Middle frontal gyrus (tissue), 1 donor: ENCODE data around the gene KRTAP5-2.
"Not testable (repeated sequence)": the region's sequence is repeated elsewhere in the genome, so short reads cannot be mapped to it uniquely, and the experiment has no call there.

Experiments
- DNase-seq: peaks from one replicate; pipeline ENCODE4 v3.0.0-alpha.2; 2015; ENCODE audit warnings: low spot score; ENCODE audit errors: extremely low spot score

KRTAP5-2 gene

DNA sequence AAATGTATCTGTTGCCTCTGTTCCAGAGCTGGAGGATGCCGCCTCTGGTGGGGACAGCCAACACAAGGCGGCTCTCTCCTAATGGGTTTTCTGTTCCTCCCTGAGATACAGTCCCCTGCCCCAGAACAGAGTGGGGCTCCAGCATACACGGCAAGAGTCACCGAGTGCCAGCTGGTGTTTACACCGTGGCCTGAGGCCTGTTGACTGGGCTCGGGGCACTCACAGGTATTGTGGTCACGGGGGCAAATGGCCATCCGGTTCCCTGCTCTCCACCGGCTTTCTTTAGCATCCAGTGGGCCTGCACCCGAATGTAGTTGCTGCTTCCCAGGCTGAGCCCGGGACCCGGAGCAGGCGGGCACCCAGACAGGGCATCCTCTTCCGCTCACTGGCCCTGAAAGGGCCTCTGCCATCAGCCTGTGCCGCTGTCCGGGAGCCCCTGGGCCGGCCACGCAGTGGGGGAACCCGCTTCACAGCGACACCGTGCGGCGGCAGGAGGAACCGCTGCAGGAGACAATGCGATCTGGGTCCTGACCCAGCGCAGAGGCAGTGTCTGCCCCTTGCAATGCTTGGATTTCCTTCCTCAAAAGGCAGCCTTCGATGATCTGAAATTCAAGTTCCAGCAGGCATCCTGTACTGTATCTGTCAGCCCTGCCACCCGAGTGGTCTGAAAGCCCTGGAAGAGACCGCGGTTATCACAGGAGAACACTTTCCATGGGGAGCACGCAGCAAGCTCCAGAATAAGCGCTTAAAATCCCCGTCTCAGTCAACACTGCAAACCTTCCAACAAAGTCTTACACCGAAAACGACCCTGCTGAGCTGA lies 30.6 kb upstream of the KRTAP5-2 start:
- DNase-seq, result no peak

DNA sequence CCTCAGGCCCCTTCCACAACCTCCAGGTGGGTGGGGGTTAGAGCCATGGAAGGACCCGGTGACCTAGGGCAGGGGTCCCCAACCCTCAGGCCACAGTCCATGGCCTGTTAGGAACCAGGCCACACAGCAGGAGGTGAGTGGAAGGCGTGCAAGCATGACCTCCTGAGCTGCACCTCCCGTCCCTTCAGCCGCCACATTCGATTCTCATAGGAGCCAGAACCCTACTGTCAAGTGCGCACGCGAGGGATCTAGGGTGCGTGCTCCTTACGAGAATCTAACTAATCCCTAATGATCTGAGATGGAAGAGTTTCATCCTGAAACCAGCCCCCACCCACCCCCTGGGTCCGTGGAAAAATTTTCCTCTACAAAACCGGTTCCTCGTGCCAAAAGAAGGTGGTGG lies 27.4 kb upstream of the KRTAP5-2 start:
- DNase-seq, result no peak

DNA sequence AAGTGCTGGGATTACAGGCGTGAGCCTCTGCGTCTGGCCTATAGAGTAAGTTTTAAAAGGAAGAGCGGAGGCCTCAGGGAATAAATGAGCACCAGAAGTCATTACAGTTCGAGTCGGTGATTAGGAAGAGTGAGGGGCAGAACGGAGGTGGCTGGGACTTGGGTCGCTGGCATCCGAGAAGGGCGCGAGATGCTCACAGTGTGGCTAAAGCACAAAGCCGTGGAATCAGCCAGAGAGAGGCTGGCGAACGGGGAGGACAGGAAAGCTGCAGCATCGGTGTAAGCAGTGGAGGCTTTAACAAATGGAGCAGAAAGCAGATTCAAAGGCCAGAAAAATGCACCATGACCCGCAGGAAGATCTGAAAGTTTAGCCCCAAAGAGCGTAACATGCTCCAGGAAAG lies 26.5 kb upstream of the KRTAP5-2 start:
- no peak for DNase-seq

DNA sequence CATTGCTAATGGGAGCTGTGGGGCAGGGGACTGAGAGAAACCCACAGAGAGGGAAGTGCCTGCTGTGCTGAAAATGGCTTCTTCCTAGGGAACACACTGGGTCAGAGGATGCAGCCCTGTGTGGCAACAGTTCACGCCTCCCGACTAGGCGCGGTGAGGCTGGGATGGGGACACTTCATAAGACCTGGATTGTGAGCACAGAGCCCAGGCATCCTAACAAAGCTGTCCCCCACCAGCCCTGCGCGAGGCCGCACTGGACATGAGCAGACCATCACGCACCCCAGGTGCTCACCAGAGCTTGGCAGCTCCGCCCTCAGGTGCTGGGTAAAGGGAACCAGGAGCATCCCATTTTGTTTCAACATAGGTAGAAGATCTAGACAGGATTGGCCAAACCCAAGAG lies 25.6 kb upstream of the KRTAP5-2 start:
- no peak for DNase-seq

DNA sequence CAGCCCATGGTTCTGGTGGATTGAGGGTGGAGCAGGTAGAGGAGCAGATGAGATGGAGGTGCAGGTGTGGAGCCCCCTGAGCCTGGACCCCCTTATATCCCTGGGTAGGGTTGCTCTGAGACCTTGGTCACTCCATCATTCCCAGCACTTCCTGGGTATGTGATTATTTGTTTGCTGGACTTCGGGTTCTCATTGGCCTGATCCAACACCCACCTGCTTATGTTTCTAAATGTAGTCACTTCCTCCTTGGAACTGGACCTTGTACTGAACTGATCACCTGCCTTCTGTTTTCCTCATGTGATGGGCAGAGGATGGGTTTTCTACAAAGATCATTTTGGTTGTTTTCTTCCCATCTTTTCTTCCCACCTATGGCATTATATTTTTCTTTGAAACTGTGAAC lies 24.0 kb upstream of the KRTAP5-2 start, which contains the start of gene KRTAP5-4:
KRTAP5-4 (minus strand) TSS at position 53 of the 400 bp plus-strand sequence; CDS start at position 8, 45 bp downstream.
- no peak for DNase-seq

DNA sequence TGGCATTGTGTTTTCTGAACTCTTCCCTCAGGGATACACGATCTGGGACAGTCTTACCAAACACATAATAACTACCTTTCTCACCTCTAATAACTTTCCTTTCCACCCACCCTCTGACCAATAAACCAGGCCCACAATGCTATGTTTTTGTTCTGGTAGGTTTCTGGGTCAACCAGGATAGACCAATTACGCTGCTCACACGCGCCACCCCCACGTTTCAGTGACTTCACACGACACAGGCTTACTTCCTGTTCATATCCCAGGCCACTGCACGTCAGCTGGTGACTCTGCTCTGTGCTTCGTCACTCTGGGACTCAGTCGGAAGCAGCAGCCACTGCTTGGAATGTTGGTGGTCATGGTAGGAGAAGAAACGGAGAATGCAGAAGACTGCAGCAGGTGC lies 21.4 kb upstream of the KRTAP5-2 start:
- no peak for DNase-seq

DNA sequence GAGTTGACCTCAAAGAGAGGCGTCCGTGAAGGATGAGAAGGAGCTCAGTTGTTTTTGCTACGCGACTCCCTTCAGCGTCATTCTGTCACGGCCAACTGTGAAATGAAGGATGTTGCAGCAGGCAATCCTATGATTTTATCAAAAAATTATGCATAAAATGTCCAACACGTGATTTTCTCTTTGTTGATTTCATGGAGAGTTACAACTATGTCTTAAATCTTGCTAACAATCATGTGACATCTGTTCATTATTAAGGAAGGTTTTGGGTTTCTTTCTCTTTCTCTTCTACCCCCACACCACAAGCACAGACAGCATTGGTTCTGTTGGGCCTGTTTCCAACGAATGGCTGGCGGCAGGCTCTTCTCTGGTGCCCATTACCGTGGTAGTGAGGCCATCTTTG lies 20.1 kb upstream of the KRTAP5-2 start:
- no peak for DNase-seq

DNA sequence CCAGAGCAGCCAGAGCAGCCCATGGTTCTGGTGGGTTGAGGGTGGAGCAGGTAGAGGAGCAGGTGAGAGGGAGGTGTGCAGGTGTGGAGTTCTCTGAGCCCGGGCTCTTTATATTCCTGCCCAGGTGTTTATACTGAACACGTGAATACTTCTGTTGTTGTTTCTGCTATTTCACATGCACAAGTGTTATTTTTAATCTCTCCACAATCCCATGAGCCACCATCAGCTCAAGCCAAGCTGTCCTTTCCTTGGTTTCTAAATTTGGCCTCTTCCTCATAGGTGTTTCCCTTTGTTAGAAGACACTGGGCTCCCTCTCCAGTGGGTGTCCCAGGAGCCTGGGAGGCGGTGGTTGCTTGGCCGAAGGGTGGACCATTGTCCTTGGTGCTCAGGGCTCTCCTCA lies 10.3 kb upstream of the KRTAP5-2 start, which contains the start of gene KRTAP5-3:
KRTAP5-3 (minus strand) TSS at position 101 of the 400 bp plus-strand sequence; CDS start at position 23, 78 bp downstream.
- DNase-seq, result no peak

DNA sequence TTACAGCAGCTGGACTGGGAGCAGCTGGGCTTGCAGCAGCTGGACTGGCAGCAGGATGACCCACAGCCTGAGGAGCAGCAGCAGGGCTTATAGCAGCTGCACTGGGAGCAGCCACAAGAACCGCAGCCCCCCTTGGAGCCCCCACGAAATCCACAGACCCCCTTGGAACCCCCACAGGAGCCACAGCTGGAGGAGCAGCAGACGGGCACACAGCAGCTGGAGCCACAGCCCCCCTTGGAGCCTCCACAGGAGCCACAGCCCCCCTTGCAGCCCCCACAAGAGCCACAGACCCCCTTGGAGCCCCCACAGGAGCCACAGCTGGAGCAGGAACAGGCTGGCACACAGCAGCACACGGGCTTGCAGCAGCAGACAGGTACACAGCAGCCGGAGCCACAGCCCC lies 9.8 kb upstream of the KRTAP5-2 start:
- not testable (repeated sequence) for DNase-seq

DNA sequence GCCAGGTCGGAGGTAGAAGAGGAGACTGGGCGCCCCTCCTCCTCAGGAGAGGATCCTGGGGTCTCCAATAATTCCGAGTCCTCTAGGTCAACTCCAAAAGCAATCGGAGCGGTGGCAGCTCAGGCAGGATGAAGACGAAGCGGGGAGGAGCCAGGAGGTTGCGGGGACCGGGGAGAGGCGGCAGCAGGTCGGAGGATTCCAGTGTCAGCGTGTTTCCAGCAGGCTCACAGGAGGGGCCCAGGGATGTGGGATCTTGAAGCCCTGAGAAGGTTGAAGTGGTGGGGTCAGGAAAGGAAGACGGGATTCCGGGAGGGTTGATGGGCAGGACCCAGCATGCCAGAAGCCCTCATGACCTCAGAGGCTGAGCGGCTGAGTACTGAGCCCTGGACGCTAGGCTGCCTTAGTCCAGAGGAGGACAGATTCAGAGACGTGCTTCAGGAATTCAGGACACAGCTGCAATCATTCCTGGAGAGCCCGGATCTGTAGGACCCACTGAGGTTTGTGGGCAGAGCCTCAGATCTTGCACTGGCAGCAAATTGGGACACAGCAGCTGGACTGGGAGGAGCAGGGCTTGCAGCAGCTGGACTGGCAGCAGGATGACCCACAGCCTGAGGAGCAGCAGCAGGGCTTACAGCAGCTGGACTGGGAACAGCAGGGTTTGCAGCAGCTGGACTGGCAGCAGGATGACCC lies 9.2 kb upstream of the KRTAP5-2 start:
- not testable (repeated sequence) for DNase-seq

DNA sequence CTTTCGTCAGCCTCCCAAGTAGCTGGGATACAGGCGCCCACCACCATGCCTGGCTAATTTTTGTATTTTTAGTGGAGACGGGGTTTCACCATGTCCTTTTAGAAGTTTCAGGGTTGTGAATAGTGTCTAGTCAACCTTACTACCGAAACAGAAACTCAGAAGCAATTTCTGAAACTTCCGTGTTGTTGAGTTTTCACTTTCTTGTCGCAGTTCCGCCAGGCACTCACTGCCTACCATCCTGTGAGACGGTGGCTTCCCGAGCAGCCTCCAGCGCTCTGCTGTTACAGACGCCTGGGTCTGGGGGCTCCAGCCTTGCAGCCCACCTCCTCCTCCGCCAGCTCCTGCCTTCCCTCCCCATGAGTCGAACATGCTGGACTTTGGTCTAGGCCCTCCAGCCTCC lies 7.8 kb upstream of the KRTAP5-2 start:
- DNase-seq, result not testable (repeated sequence)

DNA sequence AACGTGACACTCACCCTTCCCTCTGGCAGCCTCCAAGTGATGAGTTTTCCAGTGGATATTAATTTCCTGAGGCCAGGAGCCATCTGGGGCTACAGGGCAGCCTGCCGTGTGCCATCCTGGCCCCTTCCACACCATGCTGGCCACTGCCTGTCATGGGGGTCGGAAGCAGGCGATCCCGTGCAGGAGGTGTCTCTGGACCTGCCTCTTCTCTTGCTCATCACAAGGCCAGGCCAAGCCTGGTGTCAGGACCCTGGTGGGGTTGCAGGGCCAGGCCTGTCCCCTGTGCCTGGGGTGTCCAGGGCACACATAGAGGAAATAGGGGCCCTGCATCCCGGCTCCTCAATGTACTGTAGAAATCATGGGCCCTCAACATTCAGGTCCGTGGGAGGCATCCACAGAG lies 6.6 kb upstream of the KRTAP5-2 start:
- DNase-seq, result no peak

DNA sequence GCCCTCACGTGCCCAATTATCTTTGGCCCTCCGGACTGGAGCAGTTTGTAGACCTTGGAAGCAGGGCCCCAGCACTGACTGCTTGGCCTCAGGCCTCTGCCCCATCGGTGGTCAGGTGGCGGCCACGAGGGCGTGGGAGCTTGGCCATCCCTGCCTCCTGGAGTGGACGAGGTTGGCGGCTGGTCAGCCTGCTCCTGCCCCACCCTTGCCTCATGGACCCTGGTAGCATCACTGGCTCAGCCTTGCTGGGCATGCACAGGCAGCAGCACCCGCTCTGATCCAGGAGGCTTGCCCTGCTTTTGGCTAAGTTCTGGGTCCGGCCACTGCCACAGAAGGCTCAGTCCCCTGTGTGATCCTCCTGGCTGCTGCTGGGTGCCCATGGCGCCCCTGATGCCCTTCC lies 6.1 kb upstream of the KRTAP5-2 start:
- no peak for DNase-seq

DNA sequence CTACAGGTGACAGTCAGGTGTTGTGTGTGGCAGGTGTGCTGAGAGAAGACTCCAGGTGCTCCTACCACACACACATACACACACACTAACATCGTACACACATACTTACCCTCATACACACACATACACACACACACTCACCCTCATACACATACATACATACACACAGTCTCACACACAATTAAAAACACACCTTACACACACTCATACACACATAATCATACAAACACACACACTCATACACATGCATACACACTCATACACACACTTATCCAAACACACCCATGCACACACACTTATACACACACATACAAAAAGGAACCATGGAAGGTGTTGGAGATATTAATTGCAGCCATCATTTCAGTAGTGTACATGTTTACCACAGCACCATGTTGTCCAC lies 5.5 kb upstream of the KRTAP5-2 start:
- no peak for DNase-seq

DNA sequence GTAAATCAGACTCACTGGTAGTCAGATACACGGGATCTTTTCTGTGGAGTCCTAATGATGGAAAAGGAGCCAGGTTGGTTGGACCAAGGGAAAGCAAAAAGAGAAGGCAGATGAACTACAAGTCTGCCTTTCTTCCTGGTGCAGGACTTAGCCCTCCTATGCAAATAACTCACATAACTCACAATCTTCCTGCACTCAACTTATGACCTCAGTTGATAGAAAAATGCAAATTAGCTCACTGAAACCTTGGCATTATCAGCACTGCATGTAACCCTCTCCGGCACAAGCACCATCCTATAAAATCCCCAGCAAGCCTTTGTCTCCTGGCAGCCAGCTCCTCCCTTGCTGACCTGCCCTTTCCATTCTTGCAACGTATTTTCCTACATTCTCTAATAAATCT lies 3.6 kb upstream of the KRTAP5-2 start:
- DNase-seq, result not testable (repeated sequence)

DNA sequence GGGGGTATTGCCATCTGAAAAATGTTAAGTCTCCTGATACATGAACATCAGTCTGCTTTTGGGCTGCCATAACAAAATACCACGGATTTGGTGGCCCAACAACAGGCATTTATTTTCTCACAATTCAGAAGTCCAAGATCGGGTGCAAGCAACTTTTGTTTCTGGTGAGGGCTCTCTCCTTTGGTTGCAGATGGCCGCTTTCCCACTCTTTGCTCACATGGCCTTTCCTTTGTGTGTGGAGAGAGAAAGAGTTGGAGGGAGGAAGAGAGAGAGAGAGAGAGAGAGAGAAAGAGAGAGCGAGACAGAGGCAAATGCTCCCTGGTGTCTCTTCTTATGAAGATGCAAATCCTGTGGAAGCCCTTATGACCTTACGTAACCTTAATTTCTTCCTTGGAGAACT lies 2.5 kb upstream of the KRTAP5-2 start:
- DNase-seq, result no peak

DNA sequence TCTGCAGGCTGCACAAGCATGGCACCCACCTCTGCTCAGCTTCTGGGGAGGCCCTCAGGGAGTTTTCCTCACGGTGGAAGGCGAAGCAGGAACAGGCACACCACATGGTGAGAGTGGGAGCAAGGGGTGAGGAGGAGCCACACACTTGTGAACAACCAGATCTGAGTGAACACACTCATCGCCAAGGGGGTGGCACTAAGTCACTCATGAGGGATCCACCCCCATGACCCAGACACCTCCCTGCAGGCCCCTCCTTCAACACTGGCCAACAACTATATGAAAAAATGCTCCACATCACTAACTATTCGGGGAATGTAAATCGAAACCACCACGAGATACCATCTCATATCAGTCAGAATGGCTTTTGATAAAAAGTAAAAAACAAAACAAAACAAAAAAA lies 722 bp upstream of the KRTAP5-2 start:
- DNase-seq, result no peak

DNA sequence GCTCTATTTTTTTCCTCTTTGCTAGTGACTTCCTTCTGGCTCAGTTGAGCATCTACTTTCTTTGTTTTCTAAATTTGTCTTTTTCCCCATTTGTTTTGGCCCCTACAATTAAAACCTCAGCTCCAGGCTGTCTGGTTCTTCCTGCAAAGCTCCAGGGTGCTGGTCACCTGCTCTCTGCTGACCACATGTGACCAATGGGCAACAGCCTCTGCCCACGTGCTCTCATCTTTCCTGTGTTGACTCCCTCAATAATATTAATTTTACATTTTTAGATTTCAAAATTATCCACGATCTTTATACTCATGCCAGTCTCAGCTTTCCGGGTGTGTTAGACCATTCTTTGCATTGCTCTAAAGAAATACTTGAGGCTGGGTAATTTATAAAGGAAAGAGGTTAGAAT lies 312 bp upstream of the KRTAP5-2 start:
- DNase-seq, result not testable (repeated sequence)

DNA sequence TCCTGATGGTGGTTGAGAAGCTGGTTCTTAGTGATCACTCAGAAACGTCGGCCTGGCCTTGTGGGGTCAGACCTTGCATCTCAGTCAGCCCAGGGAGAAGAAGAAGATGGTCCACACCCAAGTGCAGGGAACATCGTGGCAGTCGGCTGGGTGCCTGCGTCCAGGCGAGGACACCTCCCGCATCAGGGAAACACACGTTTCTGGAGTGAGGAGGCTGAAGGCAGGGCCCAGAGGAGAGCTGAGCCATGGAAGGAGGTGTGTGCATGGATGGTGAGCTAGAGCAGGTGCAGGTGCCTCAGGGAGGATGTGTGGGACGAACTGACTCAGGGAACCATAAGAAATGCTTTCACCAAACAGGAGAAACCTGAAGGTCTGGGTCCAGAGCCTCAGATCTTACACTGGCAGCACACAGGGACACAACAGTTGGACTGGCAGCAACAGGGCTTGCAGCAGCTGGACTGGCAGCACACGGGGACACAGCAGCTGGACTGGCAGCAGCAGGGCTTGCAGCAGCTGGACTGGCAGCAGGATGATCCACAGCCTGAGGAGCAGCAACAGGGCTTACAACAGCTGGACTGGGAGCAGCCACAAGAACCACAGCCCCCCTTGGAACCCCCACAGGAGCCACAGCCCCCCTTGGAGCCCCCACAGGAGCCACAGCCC lies 632 bp downstream of the KRTAP5-2 start:
- DNase-seq, result no peak

DNA sequence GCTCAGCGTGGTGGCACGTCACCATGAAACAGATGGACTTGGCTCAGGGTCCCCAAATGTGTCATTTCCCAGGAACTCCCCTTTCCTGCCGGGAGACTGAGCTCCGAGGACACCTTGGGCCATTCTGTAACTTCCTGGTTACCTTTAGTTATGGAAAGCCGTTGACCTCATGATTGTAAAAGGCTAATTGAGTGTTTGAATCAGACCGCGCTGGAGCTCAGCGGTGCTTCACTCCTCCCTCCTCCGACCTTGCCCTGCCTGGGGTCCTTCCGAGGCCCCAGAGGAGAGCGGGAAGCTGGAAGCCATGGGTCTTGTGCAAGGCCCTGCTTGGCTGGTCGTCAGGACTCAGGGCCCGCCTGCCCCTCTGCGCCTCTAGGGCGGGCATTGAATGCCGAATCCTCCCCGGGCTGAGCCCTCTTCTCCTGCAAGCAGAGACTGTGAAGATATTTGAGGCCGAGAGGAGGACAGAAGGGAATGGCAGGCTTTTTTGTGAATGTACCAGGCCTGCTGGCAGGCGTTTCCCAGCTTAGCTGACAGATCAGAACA lies 1.4 kb downstream of the KRTAP5-2 start:
- DNase-seq, result not testable (repeated sequence)

DNA sequence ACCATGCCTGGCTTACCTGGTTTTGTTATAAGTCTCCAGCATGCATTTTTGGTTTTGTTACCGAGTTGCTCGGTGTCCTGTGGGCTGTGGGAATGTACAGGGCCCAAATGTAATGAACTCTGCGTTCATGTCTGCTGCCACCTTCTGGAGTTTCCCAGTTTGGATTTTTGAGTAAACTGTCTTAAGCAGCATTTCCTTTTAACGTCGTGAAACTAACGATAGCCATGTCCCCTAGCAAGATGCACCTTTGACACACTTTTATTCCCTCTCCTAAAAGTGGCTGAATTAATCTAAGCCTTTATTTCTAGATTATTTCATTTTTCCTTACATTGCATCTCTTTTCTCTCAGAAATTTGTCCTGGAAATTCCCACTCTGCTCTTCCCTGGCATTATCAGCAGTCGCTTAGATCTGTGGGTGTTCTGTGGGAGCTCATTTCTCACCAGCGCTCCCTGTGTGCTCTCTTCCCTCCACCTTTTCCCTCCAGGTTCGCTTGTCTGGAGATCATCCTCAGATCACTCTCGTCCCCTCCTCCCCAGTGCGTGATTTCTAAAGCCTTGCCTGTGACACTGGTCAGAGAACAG lies 2.0 kb downstream of the KRTAP5-2 start:
- DNase-seq, result not testable (repeated sequence)
